GM10248 (cell line): Measurements from ENCODE around the gene CNTNAP2.
A peak's percentile ranks its signal among the peaks of the same experiment; 100 is the strongest.

Experiments
- CTCF ChIA-PET: fragments of 300-600 bp; sonication (Branson Sonifier 250); formaldehyde crosslinking; extraction: SDS; loops from one replicate; lab custom pipeline; 2021; ENCODE audit warnings: antibody characterized with exemption; lab: Yijun Ruan, JAX
- POLR2A ChIA-PET: fragments of 350-650 bp; sonication (Branson Sonifier 250); formaldehyde crosslinking; extraction: SDS; loops from one replicate; lab custom pipeline; 2020; ENCODE audit warnings: antibody characterized with exemption; lab: Yijun Ruan, JAX
- DNase-seq: peaks from one replicate; pipeline ENCODE4 v3.0.0; 2012; ENCODE audit errors: extremely low spot score
- TF ChIP-seq, protein P1 (sequence below): IDR thresholded peaks from 2 replicates; pipeline ENCODE4 v1.5.1; 2012; ENCODE audit warnings: mild to moderate bottlenecking, low read depth; ENCODE audit errors: extremely low read depth, missing control alignments, control extremely low read depth

CNTNAP2 gene

DNA sequence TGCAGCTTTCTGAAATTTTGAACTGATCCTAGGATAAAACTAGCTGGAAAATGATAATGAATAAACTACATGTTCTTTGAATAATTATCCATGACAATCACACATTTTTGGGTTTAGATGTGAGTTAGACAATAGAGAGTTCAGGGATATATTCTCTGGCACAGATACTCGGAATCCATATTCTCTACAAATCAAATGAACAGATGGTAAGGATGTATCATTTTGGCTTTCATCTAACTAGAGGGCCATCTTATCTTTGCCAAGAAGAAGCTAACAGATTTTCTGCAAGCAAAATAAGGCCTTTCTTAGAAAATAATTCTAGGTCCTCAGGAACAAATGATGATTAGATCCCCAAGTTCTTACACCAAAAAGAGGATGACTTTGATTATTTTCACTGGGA is 2118.1 kb downstream of the CNTNAP2 start:
- TF ChIP-seq, protein P1, sequence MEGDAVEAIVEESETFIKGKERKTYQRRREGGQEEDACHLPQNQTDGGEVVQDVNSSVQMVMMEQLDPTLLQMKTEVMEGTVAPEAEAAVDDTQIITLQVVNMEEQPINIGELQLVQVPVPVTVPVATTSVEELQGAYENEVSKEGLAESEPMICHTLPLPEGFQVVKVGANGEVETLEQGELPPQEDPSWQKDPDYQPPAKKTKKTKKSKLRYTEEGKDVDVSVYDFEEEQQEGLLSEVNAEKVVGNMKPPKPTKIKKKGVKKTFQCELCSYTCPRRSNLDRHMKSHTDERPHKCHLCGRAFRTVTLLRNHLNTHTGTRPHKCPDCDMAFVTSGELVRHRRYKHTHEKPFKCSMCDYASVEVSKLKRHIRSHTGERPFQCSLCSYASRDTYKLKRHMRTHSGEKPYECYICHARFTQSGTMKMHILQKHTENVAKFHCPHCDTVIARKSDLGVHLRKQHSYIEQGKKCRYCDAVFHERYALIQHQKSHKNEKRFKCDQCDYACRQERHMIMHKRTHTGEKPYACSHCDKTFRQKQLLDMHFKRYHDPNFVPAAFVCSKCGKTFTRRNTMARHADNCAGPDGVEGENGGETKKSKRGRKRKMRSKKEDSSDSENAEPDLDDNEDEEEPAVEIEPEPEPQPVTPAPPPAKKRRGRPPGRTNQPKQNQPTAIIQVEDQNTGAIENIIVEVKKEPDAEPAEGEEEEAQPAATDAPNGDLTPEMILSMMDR, result no peak
- CTCF ChIA-PET, result interaction anchor here (1.4 kb wide), 2 partner anchors 8 to 26 kb away, joined by 3 read pairs; no protein-coding TSS in a partner anchor

DNA sequence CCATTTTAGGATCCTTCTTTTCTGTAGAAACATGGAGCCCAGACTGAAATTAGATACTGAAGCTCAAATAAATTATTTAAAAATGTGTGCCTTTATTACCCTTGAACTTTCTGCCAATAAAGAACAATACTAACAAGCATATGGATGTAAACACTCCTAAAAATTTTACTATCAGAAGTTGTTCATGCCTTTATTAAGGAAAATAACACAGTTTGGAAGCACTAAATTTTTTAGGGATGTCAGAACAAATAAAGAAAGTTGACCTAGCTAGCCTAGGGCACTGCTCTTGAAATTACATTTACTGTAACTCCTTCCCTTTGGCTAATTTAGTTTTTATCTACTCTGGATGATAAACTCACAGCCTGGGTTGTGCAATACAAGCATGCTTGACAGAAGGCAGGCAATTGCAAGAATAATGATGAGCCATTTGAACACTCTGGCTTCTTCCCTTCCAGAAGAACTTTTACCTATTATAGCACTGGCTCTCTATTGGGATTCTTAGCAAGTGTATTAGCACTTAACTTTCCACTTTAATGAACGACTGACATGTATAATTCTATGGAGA is 2122.2 kb downstream of the CNTNAP2 start:
- ChIA-PET CTCF (interaction anchor here (1.4 kb wide), 1 partner anchor 11 kb away, joined by 5 read pairs; no protein-coding TSS in a partner anchor), POLR2A (no interaction called here)
- no peak for DNase-seq
- TF ChIP-seq, protein P1, result no peak

More for the DNA sequence above, 2118.1 kb downstream of the CNTNAP2 start:
- POLR2A ChIA-PET, result no interaction called here
- no peak for DNase-seq

DNA sequence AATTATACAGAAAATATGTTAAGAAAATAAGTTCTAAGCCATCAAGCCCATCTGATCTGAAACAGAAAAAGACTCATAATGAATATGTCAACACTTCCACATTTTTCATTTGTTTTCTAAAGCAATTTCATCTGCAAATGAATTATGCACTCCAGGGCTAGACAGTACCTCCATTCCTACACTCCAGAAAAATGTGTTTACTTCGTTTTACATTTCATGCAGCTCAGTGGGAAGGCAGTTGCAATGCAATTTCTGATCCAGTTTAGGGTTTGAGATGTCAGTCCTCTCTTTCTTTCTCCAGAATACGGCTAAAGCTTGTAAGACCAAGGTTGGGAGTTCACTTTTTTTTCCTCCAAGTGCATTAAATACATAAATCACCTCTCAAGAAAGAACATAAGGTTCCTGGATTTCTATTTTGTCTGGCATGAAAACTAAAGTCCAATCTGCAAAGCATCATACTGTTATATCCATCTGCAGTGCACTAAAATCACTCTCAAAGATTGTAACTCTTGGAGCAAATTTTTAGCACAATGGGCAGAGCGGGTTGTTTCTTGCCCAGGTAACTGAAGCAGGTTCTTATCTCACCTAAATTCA is 2125.2 kb downstream of the CNTNAP2 start:
- TF ChIP-seq, protein P1, result no peak
- DNase-seq, result no peak
- ChIA-PET CTCF (interaction anchor here (0.9 to 3.3 kb wide), 21 partner anchors 9 to 722 kb away, joined by 3 to 40 read pairs (median 3); no protein-coding TSS in a partner anchor), POLR2A (no interaction called here)

DNA sequence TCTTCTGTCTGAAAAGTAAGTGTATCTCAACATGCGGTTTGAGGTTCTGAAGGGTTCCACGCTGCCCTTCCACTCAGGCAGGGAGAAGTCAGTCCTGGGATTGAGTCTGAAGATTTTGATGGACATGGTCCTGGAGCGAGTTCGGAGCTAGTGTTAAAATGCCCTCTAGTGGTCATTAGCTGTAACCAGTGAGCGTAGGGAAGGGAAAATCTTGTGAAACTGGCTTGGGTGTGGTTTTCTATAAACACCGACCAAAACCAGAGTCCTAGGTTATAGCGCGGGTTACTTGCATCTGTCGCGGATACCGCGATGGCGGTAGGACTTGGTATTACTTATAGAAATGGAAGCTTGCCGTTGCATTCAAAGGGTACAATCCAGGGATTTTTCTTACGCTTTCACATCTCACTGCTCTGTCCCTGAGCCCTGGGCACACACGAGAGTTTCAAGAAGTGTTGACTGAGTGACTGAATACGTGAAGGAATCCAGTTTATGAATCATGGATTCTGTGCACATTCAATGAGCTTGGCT is 2125.8 kb downstream of the CNTNAP2 start:
- peak; percentile 44 for DNase-seq
- TF ChIP-seq, protein P1, result peak; percentile 81
- ChIA-PET POLR2A (no interaction called here), CTCF (interaction anchor here (0.9 to 3.3 kb wide), 21 partner anchors 8 to 721 kb away, joined by 3 to 40 read pairs (median 3); no protein-coding TSS in a partner anchor)

DNA sequence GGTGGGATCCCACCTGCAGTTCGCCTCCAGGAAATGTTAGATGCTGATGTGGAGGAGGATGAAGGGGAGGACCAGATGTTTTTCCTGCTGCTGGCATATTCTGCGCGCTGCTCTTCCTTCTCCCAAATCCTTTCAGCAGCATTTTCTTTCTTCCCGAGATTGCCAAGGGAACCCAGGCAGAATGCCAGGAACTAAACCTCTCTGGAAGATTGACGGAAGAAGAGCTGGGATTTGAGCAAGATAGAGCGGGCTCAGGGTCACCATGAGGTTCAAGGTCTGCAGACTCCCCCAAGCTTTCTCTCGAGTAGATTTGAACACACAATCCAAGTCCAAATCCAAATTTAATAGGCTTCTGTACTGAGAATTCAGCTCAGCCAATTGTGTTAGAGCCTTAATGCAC is 2128.8 kb downstream of the CNTNAP2 start:
- ChIA-PET POLR2A (no interaction called here), CTCF (interaction anchor here (0.6 to 1.8 kb wide), 4 partner anchors 13 to 19 kb away, joined by 3 to 7 read pairs (median 4); no protein-coding TSS in a partner anchor)
- TF ChIP-seq, protein P1, result no peak
- no peak for DNase-seq

DNA sequence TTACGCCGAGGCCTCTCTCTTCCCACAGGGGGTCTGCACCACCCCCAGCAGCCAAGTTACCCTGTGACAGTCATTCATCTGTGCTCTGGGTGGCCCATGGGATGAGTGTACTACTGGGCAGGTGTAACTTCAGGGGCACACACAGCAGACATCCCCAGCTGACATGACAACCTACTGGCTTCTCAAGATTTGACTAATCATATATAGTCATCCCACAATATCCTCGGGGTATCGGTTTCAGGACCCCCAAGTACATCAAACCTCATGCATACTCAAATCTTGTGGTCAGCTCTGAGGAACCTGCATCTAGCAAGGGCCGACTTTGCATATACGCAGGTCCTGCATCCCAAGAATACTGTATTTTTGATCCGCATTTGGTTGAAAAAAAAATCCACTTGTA is 2137.0 kb downstream of the CNTNAP2 start:
- TF ChIP-seq, protein P1, result no peak
- CTCF ChIA-PET, result no interaction called here
- no peak for DNase-seq
- POLR2A ChIA-PET, result no interaction called here
